Mammary epithelial cell (primary cell): ENCODE measurements around the gene PTPRJ.
"Not testable (repeated sequence)": the region's sequence is repeated elsewhere in the genome, so short reads cannot be mapped to it uniquely, and the experiment has no call there.

Experiments used
- EZH2 ChIP-seq: IDR thresholded peaks from 2 replicates; pipeline ENCODE4 v1.6.1; 2012; ENCODE audit warnings: low read length, inconsistent platforms, borderline replicate concordance
- TF ChIP-seq, protein P1 (sequence below), 2 donors: IDR thresholded peaks in 1 of 2; conservative IDR thresholded peaks in 1 of 2; 2 replicates each; pipeline ENCODE4 v1.5.1; 2011 to 2012; ENCODE audit warnings: inconsistent platforms in 2 of 2, low read length in 2 of 2, mild to moderate bottlenecking in 2 of 2, control low read depth in 1 of 2, low read depth in 1 of 2; ENCODE audit not compliant: insufficient read depth in 1 of 2; ENCODE audit errors: extremely low read depth in 1 of 2

DNA sequence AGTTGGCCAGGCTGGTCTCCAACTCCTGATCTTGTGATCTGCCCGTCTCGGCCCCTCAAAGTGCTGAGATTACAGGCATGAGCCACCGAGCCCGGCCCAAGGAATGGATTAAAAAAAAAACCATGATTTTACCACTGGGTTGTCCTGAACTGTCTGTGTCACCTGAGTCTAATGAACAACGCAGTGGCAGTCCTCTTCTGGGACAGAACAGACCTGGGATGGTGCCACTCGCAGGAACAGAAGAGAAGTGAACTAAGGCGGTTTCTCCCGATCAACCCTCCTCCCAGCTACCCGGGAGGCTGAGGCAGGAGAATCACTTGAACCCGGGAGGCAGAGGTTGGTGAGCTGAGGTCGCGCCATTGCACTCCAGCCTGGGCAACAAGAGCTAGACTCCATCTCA is 46.6 kb upstream of the PTPRJ start:
- TF ChIP-seq, protein P1, sequence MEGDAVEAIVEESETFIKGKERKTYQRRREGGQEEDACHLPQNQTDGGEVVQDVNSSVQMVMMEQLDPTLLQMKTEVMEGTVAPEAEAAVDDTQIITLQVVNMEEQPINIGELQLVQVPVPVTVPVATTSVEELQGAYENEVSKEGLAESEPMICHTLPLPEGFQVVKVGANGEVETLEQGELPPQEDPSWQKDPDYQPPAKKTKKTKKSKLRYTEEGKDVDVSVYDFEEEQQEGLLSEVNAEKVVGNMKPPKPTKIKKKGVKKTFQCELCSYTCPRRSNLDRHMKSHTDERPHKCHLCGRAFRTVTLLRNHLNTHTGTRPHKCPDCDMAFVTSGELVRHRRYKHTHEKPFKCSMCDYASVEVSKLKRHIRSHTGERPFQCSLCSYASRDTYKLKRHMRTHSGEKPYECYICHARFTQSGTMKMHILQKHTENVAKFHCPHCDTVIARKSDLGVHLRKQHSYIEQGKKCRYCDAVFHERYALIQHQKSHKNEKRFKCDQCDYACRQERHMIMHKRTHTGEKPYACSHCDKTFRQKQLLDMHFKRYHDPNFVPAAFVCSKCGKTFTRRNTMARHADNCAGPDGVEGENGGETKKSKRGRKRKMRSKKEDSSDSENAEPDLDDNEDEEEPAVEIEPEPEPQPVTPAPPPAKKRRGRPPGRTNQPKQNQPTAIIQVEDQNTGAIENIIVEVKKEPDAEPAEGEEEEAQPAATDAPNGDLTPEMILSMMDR (conservative IDR thresholded peaks at IDR 0.05 in 1 of 2, IDR thresholded peaks at IDR 0.05 in 1 of 2; ENCODE audit: extremely low read depth in 1 of 2, insufficient read depth in 1 of 2, low read depth in 1 of 2, low read length in 2 of 2), result not testable (repeated sequence)
- not testable (repeated sequence) for TF ChIP-seq EZH2
